ENCODE measurements around the gene SHB.
"Not testable (repeated sequence)": the region's sequence is repeated elsewhere in the genome, so short reads cannot be mapped to it uniquely, and the experiment has no call there.

Gene SHB

DNA sequence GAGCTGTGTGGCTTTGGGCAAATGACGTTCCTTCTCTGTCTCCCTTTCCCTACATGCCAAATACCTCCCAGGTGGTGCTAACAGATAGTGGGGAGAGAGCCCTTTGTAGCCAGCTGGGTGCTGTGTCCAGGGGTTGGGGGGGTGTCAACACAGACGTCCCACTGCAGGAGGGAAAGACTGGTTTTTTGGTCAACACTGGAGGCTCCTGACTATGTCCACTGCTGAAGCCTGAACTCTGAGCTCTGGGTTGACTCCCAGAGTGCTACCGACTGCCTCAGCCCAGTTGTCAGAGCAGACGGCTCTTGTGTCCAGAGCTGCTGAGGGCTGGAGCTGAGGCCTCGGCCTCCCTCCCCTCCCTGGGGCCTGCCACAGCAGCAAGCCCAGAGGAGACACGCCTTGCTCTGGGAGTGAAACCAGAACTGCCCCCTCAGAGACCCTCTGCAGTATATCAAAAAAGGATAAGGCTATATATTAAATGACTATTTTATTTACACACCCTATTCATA, 150.3 kb downstream of the SHB start:
- no peak for DNase-seq (ENCODE audit: low read depth)

DNA sequence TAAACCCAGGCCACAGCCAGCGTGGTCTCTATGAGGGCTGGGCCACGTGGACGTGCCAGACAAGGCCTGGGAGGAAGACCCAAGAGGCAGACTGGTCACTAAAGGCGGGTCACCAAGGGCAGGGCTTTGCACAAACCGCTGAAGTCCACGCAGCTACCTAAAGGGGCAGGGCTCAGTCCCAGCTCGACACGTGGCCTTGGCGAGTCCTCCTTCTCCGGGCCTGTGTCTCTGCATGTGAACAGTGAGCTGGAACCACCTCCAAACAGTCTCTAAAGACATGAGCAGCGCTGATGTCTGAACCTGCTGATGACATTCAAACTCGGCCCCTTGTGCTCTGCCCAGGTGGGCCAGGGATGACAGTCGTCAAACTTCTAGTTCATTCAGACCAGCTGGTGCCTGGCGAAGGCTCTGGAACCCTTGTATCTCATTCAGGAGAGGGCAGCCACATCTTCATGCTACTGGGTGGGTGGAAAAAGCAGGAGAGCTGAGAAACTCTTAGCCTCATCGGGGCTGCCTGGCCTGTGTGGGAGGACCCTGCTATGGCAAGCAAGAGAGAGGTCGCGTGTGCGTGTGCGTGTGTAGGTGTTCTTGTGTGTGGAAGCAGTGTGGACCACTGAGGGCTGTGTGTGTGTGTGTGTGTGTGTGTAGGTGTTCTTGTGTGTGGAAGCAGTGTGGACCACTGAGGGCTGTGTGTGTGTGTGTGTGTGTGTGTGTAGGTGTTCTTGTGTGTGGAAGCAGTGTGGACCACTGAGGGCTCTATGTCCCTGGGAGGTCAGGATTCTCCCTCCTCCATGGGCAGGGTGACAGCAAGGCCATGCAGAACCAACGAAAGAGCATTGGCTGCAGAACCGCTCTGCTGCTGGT, 151.0 kb downstream of the SHB start:
- DNase-seq (ENCODE audit: low read depth) = no peak

DNA sequence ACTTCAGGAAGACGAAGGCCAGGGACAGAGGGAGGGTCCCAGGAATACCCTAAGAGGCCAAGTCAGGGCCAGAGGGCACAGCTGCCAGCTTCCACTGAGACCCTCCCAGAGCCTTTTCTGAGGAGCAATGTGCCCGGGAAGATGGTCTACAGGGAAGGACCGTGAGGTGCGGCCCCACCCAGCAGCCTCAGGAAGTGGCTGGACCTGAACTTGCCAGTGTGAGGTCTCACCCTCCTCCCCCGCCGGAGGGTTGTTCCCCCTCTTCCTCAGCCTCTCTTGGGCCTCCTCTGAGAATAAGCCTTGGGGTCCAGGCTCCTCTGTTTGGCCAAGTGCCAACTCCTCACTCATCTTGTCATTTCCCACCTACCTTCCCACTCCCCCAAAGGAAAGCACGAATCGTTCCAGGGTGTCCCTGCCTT, 151.7 kb downstream of the SHB start:
- DNase-seq (ENCODE audit: low read depth) = no peak

DNA sequence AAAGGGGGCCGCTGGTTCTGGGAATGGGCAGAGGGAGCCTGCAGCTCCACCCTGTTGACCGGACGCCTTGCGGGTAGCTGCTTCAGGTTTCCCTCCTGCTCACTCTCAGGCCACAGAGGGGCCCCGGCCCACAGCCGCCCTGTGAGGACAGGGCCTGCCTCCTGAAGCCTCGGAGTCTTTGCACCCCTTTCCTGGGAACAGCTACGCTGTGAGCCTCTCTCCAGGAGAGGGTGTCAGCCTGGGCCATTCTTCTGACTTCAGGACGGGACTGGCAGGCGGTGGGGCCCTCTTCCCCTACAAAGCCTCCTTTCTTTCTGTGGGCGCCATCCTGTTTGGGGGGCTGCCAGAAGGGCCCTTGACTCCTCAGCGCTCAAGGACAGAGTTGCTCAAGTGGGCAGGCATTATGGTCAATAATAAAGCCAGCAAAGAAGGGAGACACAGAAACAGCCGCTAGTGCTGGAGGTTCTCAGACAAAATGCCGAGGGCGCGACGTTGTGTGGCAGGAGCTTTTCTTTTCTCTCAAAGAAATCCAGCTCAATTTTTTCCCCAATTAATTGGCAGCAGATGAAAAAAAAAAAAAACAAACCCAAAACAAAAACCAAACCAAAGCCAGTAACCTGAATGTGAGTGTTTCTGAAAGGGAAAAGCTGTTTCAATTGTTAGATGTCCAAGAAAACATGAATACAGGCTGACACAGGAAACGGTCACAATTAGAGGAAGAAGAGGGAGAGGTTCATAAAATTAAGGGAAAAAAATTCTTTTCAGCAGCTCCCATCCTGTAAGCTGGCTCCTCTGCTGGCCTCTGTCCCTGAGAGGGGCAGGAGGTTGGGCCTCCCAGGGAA, 152.3 kb downstream of the SHB start:
- no peak for DNase-seq (ENCODE audit: low read depth)

DNA sequence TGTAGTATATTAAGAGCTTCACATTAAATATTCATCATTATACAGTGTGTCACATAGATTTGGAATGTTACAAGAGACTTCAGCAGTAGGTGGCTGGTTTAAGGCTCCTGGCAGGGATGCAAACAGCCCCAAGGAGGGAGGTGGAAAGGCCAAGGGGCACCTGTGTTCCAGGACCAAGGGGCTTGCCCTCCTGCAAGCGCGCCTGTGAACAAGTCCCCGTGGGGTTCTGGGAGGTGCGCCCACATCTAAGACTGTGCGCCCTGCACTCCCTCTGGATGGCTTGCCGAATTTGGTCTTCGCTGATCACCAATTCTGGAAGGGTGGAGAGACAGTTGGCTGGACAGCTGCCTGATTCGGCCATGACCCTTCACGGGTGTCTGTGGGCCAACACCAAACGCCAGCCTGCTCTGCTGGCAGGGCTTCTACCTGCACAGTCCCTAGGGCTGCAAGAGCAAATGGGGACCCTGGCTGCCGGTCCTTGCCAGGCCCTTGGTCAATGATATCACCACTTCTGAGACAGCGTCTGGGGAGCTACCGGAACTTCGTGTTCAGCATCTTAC, 153.0 kb downstream of the SHB start:
- DNase-seq (ENCODE audit: low read depth) = no peak

DNA sequence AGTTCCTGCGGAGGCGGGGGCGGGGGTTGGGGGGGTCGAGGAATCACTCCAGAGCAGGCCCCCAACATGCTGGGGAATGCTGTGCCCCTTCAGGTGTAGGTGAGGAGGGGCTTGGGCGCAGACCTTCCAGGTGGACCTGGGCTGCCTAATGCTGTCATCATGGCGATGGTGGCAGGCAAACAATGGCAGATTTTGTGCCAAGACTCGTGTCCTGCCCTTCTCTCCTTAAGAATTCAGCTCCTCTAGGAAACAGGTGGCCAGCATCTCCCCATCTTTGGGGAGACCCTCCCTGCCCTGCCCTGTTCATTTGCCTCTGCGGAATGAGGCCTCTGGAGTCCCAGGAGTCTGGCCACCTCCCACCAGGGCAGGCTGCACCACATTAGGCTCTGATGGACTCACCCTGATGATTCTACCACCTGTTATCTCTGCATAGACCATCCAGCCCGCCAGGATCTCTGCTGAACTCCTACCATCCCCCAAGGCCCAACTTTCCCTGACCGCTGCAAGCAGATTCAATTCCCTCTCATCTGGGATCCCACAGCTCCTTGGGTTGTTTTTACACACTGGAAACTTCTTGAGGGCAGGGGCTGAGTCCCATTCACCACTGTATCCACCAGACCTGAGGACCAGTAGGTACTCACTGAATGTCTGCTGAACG, 154.2 kb downstream of the SHB start:
- DNase-seq (ENCODE audit: low read depth) = no peak

DNA sequence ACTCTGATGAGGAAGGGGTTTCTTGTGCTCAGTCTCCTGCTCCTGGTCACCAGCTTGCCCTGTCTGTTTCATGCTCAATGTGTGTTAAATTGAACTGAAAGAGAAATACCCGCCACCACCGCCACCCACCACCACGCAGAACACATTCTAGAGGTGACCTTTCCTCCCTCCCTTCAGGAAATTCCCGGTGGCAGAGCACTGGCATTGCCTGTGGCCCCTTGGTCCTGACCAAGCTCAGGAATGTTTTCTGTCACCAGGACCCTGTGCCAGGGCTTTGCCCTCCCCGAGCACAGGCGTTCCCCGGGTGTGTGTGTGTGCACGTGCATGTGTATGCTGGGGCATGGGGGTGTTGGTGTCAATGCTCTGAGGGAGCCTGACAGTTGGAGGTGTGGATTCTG, 154.9 kb downstream of the SHB start:
- no peak for DNase-seq (ENCODE audit: low read depth)

DNA sequence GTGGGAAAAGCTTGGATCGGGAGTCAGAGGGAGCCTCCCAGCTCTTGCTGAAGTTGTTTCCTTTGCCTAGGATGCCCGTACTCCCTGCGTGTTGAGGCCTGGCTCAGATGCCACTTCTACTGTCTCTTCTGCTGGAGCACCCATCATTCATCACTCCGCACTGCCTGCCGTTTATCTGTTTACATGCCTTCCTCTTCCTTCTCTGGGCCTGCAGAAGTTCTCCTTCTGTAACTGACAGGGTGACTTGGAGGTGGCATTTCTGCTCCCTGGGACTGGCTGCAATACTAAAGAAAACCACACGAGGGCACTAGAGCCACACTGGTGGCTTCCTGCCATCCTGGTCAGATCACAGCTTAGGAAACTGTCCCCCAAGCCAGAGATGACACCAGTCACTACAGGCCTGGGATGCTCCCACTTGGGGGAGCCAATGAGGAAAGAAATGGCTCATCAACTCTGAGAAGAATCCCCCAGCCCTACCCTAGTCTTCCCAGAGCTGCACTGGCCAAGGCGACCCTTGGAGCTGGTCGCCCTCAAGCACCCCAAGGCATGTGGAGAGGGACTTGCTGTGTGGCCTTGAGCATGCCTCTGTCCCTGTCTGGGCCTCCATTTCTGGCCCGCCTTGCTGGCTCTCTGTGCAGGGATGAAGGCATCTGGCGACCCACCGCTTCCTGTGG, 155.4 kb downstream of the SHB start:
- no peak for DNase-seq (ENCODE audit: low read depth)

DNA sequence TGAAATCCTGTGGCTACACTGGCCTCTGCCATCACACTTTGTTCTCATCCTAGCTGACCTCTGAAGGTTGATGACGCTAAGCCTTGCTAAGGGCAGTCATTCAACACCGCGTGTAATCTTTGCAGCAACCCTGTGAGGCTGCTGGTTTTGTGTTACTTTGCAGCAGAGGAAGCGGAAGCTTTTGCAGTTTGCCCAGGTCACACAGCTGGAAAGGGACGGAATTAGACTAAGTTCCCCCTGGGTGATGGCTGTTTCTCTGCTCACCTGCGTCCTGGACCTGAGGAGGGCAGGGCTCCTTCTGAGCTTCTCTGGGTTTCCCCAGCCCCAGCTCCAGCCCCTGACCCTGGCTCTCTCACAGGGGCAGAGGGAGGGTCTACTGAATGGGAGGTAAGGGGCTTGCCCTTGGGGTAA, 157.8 kb downstream of the SHB start:
- DNase-seq (ENCODE audit: low read depth) = no peak

DNA sequence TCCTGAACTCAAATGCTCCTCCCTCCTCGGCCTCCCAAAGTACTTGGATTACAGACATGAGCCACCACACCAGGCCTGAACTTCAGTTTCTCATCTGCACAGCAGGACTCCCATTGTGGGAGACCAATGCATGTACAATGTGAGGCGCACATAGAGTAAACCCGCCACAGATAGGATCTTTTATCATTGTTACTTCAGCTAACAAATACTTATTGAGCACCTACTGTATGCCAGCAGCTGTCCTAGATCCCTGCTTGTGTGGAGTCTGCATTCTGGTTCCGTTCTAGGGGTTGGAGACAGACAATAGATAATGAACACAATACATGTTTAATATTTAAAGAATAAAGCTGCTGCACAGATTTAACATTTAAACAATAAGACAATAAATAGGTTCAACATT, 158.8 kb downstream of the SHB start:
- no peak for DNase-seq (ENCODE audit: low read depth)

DNA sequence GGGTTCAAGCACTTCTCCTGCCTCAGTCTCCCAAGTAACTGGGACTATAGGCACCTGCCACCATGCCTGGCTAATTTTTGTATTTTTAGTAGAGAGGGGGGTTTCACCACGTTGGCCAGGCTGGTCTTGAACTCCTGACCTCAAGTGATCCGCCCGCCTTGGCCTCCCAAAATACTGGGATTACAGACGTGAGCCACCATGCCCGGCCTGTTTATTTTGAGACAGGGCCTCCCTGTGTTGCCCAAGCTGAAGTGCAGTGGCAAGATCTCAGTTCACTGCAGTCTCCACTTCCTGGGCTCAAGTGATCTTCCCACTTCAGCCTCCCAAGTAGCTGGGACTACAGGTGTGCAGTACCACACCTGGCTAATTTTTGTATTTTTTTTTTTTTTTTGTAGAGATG, 159.2 kb downstream of the SHB start:
- not testable (repeated sequence) for DNase-seq (ENCODE audit: low read depth)

DNA sequence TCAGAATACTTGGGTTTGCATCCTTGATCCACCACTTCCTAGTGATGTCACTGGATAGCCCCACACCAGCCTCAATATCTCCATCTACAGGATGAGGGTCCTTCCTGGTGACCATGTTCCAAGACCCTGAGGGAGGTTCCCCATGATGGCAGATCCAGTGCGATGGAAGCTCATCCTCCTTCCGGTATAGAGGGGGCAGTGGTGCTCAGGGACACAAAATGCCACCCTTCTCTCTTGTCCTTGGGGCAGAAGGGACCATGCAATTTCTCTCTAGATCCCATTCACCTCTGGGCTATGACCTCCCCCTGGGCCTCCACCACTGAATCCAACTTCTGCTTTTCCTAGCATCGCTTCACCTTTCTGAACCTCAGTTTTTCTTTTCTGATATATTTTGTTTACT, 159.7 kb downstream of the SHB start:
- DNase-seq (ENCODE audit: low read depth) = no peak

DNA sequence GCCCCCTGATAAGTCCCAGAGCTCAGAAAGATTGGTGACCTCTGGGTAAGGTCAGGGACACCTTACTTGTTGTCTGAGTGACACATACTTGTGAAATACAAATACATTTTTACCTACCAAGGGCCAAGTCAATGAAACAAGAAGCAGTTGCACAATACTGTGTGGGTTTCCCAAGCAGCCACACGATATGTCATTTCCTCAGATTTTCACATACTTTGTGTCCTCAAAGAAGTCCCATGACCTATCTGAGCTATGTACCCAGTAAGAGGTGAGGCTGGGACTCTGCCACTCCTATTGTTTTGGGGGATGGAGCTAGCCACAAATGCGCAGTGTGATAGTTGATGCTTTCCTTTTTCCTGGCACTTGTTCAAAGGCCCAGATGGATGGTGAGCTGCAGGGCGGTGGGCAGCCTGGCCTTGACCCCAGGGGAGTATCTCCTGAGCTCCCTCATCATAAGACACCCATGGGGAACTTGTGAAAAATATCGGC, 160.3 kb downstream of the SHB start:
- no peak for DNase-seq (ENCODE audit: low read depth)

DNA sequence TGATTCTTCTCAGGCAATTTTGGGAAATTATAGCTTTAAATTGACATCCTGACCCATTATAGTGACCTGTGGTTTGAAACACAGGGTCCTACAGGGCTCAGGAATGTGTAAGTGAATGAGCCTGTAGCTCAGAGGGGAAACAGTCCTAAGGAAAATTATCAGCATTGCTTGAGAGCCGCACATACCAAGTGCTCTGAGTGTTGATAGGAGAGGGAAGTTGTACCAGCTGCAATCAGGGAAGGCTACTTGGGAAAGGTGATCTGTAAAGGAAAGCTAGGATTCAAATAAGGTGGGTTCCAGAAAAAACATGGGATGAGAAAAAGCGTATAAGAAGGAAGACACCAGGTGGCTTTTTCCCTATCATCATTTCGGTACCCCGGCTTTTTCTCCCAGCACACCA, 160.7 kb downstream of the SHB start:
- no peak for DNase-seq (ENCODE audit: low read depth)

DNA sequence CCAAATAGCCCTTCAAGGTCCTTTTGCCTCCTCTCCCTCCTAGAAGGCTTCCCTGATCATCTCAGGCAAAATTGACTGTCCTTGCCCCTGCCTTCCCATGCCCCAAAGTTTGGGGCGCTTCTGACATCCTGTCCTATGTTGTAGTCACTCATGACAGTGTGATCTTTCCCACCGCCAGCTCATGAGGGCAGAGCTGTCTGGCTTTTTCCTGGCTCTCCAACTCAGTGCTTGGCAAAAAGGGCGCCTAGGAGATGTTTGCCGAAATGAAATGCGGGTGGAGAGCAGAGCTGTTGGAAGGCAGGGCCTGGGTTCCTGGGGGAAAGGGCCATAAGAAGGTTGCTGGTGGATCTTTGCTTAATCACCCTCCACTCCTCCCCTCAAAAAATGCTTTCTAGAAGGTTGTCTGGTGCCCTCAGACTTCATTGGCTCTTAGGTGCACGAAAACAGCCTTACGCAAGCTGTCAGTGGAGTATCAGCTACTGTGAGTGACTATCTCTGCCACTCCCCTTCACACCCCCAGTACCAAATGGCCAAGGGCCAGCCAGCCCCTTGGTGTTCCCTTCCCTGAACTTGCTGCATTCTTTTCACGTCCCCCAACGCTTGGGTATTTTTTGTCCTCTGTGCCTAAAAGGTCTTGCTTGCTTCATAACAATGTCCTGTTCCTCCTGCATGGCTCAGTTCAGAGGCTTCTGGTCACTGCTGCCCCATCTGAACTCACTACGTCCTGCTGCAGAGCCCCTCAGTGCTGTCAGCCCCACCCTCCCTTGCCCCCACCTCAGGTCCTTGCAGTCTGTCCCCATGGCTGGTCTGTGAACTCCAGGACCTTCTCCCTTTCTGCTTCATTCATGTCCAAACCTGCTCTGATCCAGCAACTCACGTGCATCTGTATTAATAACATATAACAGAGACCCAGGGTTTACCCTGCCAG, 162.5 kb downstream of the SHB start:
- DNase-seq (ENCODE audit: low read depth) = no peak

DNA sequence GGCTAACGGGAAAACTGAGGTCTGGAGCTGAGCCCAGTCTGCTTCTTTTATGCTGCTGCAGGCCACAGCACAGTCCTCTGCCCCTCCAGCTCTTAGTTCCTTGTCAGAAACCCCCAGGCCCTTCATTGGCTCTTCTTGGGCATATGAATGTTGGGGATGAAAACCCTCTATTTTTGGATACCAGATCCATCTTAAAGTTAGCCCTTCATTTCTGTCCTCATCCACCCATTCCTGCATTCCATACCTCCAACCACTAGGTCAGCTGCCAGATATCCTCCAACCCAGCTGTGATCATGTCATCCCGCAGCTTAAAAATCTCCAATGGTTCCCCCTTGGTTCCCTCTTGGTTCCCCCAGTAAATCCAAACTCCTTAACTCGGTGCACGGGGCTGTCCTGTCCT, 163.3 kb downstream of the SHB start:
- DNase-seq (ENCODE audit: low read depth) = no peak

DNA sequence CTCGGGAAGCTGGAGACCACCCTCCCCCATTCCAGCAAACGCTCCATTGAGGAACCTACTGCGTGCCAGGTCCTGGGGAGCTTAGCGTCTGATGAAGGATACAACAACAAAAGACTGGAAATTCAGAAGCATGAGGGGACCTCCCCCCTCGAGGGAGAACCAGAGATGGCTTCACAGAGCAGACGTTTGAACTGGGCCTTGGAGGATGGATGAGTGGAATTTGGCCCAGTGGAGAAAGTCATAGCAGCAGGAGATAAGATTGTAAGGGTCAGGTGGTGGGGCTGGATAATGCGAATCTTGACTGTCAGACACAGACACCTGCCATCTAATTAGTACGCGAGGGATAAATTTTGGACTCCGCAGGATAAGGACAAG, 163.9 kb downstream of the SHB start:
- no peak for DNase-seq (ENCODE audit: low read depth)

DNA sequence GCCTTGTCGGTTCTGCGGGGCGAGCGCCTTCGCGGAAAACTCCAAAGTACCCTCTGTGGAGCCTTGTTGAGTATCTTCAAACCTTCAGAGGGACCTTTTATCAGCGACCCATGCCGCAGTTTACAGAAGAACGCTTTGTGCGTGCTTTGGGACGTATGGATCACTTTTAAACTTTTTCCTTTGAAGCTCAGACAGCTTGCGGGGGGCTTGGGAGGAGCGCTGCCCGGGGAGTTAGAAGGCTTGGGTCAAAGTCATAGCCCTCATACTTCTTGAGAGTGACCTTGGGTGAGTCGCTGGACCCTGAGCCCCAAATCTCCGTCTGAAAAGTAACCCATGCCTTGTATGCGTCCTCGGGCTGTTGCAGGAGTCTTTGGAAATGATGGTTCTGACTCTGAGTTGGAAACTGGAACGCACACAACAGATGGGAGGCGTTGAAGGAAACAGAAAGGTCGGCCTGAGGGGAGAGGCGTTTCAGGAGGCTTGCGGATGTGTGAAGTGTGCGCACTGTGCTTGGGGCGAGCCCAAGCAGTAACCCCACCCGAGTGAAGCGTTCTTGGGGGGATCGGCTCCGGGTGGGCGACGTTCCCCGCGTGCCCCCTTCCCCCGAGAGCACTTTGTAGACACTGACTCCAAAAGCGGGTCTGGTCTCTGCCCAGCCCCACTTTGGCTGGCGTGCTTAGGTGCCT, 164.4 kb downstream of the SHB start:
- peak; percentile 28 for DNase-seq (ENCODE audit: low read depth)

DNA sequence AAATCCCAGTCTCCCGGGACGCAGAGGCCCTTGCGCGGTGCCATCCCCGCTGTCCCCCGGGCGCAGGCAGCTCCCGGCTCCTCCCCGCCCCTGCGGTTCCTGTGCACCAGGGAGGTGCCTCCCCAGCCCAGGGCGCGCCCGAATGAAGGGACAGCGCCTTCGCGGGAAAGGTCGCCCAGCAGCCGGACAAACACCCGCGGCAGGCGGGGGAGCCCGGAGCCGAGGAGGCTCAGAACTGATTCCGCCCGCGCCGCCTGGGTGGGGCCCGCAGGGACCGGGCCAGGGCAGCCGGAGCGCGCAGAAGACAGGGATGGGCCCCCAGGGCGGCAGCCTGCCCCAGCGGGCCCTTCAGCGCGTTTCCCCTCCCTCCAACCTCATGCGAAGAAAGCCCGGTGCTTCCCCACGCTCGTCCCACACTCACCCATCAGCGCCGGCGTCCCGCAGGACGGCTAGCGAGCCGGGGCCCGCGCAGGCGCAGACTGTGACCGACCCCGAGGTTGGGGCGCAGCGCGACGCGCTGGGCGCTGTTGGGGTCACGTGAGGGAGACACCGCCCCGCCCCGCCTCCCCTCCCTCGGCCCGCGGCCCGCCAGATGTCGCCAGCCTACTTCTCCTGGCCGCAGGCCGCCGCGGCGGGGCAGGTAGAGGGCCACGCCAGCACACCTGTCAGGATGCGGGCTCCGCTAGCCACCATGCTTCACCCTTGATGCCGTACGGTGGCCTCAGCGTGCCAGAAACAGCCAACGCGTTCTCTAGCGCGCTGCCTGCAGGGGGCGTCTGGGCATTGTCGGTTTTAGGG, 165.2 kb downstream of the SHB start, which contains the start of gene SLC25A51:
Gene SLC25A51, minus strand, starts transcription at position 481 of the 798 bp plus-strand sequence. CDS start 15,577 bp downstream, outside the sequence.
- DNase-seq (ENCODE audit: low read depth) = peak; percentile 82

Measured in stromal cell of bone marrow (primary cell).